HG03342 (cell line): ENCODE measurements around the gene PTTG2.

Source experiments
- ATAC-seq: cut with Tn5 transposase; IDR thresholded peaks from one replicate; pipeline ENCODE4 v1.9.1; 2021; ENCODE audit warnings: mild to moderate bottlenecking, moderate library complexity; ENCODE audit not compliant: unreplicated experiment

PTTG2 gene

GRCh38 chr4:38005637-38006036, 45.4 kb downstream of the PTTG2 start:
- ATAC-seq: no peak

GRCh38 chr4:38007645-38008044, 47.4 kb downstream of the PTTG2 start:
- no peak for ATAC-seq

GRCh38 chr4:38008571-38009021, 48.4 kb downstream of the PTTG2 start:
- no peak for ATAC-seq

GRCh38 chr4:38009421-38009820, 49.2 kb downstream of the PTTG2 start:
- no peak for ATAC-seq

- no peak for ATAC-seq
Observed at GRCh38 chr4:38009949-38010348, 49.8 kb downstream of the PTTG2 start.
